Activated CD4-positive, CD25-positive, alpha-beta regulatory T cell treated with anti-CD3 and anti-CD28 coated beads, Interleukin-2, amount 50 U/mL, for 16 hours (primary cell): ENCODE data around the gene TNFAIP3.

ENCODE experiments used
- DNase-seq: peaks from one replicate; pipeline ENCODE4 v3.0.0-alpha.2; 2020; ENCODE audit warnings: low read depth, low spot score

The TNFAIP3 gene

DNA sequence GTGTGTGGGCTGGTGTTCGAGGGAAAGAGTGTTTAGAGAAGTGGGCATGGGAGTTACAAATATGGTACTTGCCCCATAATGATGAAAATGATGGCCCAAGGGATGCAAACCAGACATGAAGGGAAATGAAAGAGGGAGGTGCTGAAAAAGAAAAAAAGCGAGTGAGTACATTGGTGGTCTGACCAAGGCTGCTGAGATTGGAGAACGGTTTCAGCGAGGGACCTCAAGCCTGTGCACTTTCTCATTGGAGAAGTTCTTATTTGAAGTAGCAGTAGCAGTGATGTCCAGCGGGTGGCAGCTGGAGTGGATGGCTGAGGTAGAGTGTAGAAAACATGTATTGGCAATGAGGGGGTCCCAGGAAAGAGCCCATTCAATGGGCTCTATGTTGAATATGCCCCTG is 54.8 kb downstream of the TNFAIP3 start:
- DNase-seq, result no peak

GRCh38 chr6:137923866-137924653 is 57.0 kb downstream of the TNFAIP3 start:
- no peak for DNase-seq

GRCh38 chr6:137925141-137925698 is 58.2 kb downstream of the TNFAIP3 start:
- DNase-seq, result no peak

DNA sequence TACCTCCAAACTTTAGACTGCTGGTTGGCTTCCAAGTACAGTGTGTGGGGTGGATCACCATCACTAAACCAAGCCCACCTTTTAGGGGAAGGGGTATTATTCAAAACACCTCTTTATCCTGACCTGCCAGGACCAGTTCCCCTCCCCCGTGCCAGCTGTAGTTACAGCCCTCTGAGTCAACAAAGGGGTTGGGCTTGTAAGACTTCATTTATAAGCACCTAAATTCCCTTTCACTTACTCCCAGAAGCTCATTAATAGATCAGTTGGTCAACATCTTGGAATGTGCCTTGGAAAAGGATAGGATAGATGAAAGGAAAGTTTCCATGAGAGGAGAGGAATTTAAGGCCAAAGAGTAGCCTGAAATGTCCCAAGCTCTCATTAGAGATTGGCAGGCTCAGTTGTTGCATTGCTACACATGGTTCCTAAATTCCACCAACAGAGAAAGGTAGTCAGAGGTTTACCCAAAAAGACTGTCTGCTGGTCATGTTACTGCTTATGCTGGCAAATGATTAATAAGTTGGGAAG is 59.2 kb downstream of the TNFAIP3 start:
- no peak for DNase-seq

- no peak for DNase-seq
Measured at GRCh38 chr6:137926985-137927384, 59.9 kb downstream of the TNFAIP3 start.

DNA sequence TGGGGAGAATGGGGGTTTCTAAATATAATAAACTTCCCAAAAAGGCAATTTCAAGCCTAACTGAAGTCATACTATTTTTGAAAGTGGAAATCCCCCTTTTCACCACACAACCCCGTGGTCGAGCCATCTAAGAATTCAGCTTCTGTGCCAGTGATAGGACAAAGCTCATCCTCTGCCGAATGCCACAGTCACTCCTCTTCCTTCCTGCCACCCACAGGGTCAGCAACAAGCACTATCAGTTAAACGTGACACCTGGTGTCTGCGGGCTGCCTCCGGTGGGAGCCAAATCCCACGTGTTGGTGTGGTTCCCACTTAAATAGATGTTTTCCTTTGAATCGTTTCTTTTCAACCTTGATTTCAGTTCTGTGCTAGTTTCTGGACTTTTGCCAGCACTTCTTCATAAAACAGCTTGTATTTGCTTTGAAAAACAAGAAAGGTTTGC is 60.7 kb downstream of the TNFAIP3 start:
- peak; percentile 53 for DNase-seq

DNA sequence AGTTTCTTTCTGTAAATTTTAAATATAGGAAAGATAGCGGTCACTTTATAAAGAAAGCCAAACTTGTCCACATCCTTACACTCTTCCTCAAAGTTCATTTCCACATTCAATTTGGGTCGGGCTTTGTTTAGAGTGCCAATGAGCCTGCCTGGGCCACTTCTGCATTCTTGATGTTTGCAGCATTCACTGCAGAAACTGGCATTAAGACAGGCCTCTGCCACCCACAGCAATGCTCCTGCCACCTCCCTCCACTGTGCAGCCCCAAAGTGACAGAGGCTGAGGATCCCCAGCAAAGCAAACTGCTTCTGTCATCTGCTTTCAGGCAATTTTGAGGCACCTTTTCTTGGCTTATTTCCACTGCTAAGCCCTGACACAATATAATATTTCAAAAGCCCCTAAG is 61.2 kb downstream of the TNFAIP3 start:
- DNase-seq, result no peak

GRCh38 chr6:137931849-137932465 is 64.9 kb downstream of the TNFAIP3 start:
- no peak for DNase-seq
